Measurements from ENCODE around the gene MIDN.

DNA sequence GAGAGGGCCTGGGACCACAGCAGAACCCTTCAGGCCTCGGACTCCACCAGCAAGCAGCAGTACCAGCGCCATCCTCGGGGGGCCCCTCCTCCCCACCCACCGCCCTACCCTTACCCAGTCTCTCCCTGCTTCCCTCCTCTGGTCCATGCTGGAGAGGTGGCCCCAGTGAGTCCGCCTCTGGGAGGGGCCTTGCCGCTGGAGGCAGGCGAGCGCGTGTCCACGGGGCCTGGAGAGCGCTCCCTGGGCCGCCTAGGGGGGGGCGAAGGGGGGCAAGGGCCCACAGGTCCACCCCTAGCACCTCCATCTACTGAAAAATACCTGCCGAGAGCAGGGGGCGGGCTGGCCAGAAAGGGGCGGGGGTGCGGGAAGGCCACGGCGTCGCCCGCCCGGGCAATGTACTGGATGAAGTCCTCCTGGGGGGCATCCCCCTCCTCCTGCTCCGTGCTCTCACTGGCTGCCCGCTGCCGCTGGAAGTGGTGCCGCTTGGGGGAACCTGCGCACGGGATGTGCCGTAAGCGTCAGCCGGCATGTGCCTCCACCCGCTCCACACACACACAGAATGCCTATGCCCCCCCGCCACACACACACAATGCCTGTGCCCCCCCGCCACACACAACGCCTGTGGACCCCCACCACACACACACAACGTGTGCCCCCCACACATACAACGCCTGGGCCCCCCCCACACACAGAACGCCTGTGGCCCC lies 17.4 kb upstream of the MIDN start:
- TF ChIP-seq TAF1 (IDR thresholded peaks at IDR 0.05; ENCODE audit: low read depth, low read length) (no peak), POLR2A (IDR thresholded peaks at IDR 0.05; ENCODE audit: low read depth, low read length) (no peak), POLR2AphosphoS5 (IDR thresholded peaks at IDR 0.05; ENCODE audit: low read depth, low read length) (no peak), SPI1 (IDR thresholded peaks at IDR 0.05; ENCODE audit: low read depth, low read length) (no peak), PAX5 (IDR thresholded peaks at IDR 0.05; ENCODE audit: insufficient read depth, low read length, severe bottlenecking) (no peak), POU2F2 (IDR thresholded peaks at IDR 0.05; ENCODE audit: low read depth, low read length) (no peak)

Measured in GM12891 (cell line).